Measurements from ENCODE around the gene PPP2R2C. TPM values are rescaled to one million over a fixed set of nuclear protein-coding genes. Genes with fewer than 3 reads are reported as not detected.
A peak's percentile ranks its signal among the peaks of the same experiment; 100 is the strongest.

Gene PPP2R2C
- total RNA-seq, 6 experiments from 2014 or later = 0.12 to 0.27 TPM; not detected in 4

DNA sequence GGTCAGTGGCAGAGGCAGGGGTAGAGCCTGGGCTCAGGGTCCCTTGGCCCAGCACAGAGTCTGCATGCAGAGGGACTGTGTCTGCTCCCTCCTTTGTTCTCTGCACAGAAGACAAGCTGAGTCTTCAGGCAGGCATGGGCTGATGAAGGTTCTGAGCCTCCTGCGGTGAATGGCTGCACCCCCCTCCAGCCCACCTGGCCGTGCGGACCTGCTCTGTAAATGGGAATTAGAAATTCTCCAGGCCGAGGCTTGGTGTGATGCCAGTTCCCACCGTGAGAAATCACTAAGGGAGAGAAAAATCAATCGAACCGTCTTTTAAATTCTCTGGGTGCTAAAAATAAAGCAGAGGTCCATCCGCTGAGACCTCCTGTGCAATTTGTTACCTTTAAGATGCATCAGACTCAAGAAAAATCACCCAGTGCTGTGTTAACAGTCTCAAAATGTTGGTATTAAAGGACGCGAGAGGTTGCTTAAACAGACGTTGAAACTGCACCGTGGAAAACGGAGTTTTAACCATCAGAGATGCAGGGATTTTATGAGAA lies 106.8 kb downstream of the PPP2R2C start:
- Histone ChIP-seq H3K36me3 (no peaks in the 10 kb centered on the region), H3K4me3 (no peak overlapping the region), H3K9me3 (no peaks in the 10 kb centered on the region), H3K27ac (no peak overlapping the region), H3K27me3 (no peaks in the 10 kb centered on the region), H3K4me1 (no peaks in the 10 kb centered on the region)
- ATAC-seq = no peak
- peak in 1 of 3 donors; percentile 13 for DNase-seq
- TF ChIP-seq, protein P1, sequence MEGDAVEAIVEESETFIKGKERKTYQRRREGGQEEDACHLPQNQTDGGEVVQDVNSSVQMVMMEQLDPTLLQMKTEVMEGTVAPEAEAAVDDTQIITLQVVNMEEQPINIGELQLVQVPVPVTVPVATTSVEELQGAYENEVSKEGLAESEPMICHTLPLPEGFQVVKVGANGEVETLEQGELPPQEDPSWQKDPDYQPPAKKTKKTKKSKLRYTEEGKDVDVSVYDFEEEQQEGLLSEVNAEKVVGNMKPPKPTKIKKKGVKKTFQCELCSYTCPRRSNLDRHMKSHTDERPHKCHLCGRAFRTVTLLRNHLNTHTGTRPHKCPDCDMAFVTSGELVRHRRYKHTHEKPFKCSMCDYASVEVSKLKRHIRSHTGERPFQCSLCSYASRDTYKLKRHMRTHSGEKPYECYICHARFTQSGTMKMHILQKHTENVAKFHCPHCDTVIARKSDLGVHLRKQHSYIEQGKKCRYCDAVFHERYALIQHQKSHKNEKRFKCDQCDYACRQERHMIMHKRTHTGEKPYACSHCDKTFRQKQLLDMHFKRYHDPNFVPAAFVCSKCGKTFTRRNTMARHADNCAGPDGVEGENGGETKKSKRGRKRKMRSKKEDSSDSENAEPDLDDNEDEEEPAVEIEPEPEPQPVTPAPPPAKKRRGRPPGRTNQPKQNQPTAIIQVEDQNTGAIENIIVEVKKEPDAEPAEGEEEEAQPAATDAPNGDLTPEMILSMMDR (IDR thresholded peaks at IDR 0.05) = no peak
- no peak for TF ChIP-seq POLR2A (IDR thresholded peaks at IDR 0.05)
- WGBS (ENCODE audit: insufficient coverage, low coverage, low lambda C conversion rate, missing lambda C conversion rate) = 55% methylated on average over 13 of the region's 13 CpGs
- intact Hi-C loops (cut with DNase I) = no loop called here

DNA sequence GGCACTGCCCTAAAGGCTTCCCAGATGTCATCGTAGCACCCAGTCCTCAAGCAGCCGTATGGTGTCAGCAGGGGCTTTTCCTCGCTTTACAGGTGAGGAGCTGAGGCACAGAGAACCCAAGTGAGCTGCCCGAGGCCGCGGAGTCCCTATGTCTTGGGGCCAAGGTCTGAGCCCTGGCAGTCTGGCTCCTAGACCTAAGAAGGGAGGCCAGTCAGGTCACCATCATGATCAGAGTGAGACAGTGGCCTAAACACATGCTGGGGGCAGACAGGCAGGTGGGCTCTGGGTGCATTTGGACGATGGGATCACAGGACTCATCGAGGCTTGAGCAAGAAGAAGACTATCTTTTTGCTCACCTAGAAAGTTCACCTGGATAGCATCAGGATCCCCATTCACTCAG lies 107.8 kb downstream of the PPP2R2C start:
- no peaks in the 10 kb centered on the region for H3K4me1 ChIP-seq
- TF ChIP-seq POLR2A (IDR thresholded peaks at IDR 0.05) = no peak
- TF ChIP-seq, protein P1 (IDR thresholded peaks at IDR 0.05) = no peak
- no peak for ATAC-seq
- H3K36me3 ChIP-seq = no peaks in the 10 kb centered on the region
- intact Hi-C loops (cut with DNase I) = no loop called here
- no peak overlapping the region for H3K27ac ChIP-seq
- H3K9me3 ChIP-seq = no peaks in the 10 kb centered on the region
- no peak overlapping the region for H3K4me3 ChIP-seq
- H3K27me3 ChIP-seq = no peaks in the 10 kb centered on the region
- 51% methylated on average over 4 of the region's 8 CpGs for WGBS (ENCODE audit: insufficient coverage, low coverage, low lambda C conversion rate, missing lambda C conversion rate)
- peak in 1 of 3 donors; percentile 27 for DNase-seq

DNA sequence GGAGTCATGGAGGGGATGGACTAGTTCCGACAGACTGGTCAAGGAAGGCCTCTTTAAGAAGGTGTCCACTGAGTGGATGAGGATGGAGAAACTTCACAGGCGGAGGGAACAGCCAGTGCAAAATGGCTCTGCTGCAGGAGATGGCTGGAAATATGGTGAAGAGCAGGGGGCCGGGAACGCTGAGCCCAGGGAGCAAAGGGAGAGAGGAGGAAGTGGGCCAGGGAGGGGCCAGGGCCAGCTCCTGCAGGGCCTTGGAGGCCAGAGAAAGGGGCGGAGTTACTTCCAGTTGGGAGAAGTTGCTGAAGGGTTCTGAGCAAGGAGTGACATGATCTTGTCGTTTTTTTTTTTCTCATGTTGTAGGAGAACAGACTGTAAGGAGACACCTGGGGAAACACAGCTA lies 108.3 kb downstream of the PPP2R2C start:
- no peak for TF ChIP-seq POLR2A (IDR thresholded peaks at IDR 0.05)
- TF ChIP-seq, protein P1 (IDR thresholded peaks at IDR 0.05) = no peak
- no peaks in the 10 kb centered on the region for H3K9me3 ChIP-seq
- H3K4me1 ChIP-seq = no peaks in the 10 kb centered on the region
- H3K4me3 ChIP-seq = no peak overlapping the region
- no peaks in the 10 kb centered on the region for H3K27me3 ChIP-seq
- WGBS (ENCODE audit: insufficient coverage, low coverage, low lambda C conversion rate, missing lambda C conversion rate) = 61% methylated on average over 6 of the region's 6 CpGs
- H3K27ac ChIP-seq = no peak overlapping the region
- DNase-seq (peak in 1 of 3 donors; percentile 12), ATAC-seq (no peak)
- H3K36me3 ChIP-seq = no peaks in the 10 kb centered on the region
- intact Hi-C loops (cut with DNase I) = no loop called here

DNA sequence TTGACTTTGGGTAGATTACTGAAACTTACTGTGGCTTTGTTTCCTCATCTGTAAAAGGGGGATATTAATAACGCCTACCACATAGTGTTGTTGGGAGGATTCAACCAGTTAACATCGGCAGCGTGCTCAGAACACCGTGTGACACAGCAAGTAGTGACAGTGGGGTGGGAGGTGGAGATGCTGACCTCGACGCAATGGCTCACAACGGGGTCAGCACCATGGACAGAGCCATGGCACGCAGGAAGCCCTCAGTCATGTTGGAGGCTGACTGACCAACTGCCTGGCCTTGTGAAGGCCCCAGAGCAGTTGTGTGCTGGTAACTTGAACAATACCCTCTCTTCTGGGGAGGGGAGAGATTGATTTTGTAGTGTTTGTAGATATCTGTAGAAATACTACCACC lies 109.5 kb downstream of the PPP2R2C start:
- TF ChIP-seq POLR2A (IDR thresholded peaks at IDR 0.05) = no peak
- TF ChIP-seq, protein P1 (IDR thresholded peaks at IDR 0.05) = no peak
- Histone ChIP-seq H3K27ac (no peak overlapping the region), H3K4me1 (no peaks in the 10 kb centered on the region), H3K36me3 (no peaks in the 10 kb centered on the region), H3K4me3 (no peak overlapping the region), H3K27me3 (no peaks in the 10 kb centered on the region), H3K9me3 (no peaks in the 10 kb centered on the region)
- DNase-seq (peak in 1 of 3 donors; percentile 51), ATAC-seq (peak in 2 of 4 donors; percentile 10 to 36)
- WGBS (ENCODE audit: insufficient coverage, low coverage, low lambda C conversion rate, missing lambda C conversion rate) = 3% methylated on average over 4 of the region's 8 CpGs
- intact Hi-C loops (cut with DNase I) = no loop called here

Data from right lobe of liver (tissue), 6 donors.